ENCODE results near the gene C3orf18.

C3orf18 gene

GRCh38 chr3:50580683-50581458, 13.3 kb upstream of the C3orf18 start:
- no peak for DNase-seq (ENCODE audit: low spot score)

GRCh38 chr3:50577348-50577747, 9.8 kb upstream of the C3orf18 start:
- DNase-seq (ENCODE audit: low spot score) = no peak

- no peak for DNase-seq (ENCODE audit: low spot score)
These were observed 7.8 kb upstream of the C3orf18 start for GRCh38 chr3:50575372-50575771.

GRCh38 chr3:50574444-50574831, 6.9 kb upstream of the C3orf18 start:
- DNase-seq (ENCODE audit: low spot score) = no peak

GRCh38 chr3:50573566-50574443, 6.3 kb upstream of the C3orf18 start:
- no peak for DNase-seq (ENCODE audit: low spot score)

- no peak for DNase-seq (ENCODE audit: low spot score)
These were observed 5.3 kb upstream of the C3orf18 start for GRCh38 chr3:50572801-50573371.

GRCh38 chr3:50572158-50572557, 4.6 kb upstream of the C3orf18 start:
- peak; percentile 76 for DNase-seq (ENCODE audit: low spot score)

- DNase-seq (ENCODE audit: low spot score) = no peak
These were observed 3.9 kb upstream of the C3orf18 start for GRCh38 chr3:50571486-50571885.

- no peak for DNase-seq (ENCODE audit: low spot score)
These were observed 3.1 kb upstream of the C3orf18 start for GRCh38 chr3:50570508-50571279.

- DNase-seq (ENCODE audit: low spot score) = peak; percentile 97
These were observed 1.6 kb upstream of the C3orf18 start, which contains the start of gene HEMK1 for GRCh38 chr3:50568947-50569749. Gene HEMK1, plus strand, starts transcription at chr3:50569522. Its CDS starts 1,583 bp downstream, at chr3:50571105.

GRCh38 chr3:50567011-50567385, 549 bp downstream of the C3orf18 start:
- DNase-seq (ENCODE audit: low spot score) = no peak

GRCh38 chr3:50564321-50564720, 3.2 kb downstream of the C3orf18 start:
- no peak for DNase-seq (ENCODE audit: low spot score)

GRCh38 chr3:50563867-50564266, 3.7 kb downstream of the C3orf18 start:
- no peak for DNase-seq (ENCODE audit: low spot score)

- no peak for DNase-seq (ENCODE audit: low spot score)
These were observed 4.7 kb downstream of the C3orf18 start for GRCh38 chr3:50562861-50563260.

GRCh38 chr3:50559702-50560101, 7.8 kb downstream of the C3orf18 start:
- no peak for DNase-seq (ENCODE audit: low spot score)

GRCh38 chr3:50557915-50558314, 9.6 kb downstream of the C3orf18 start:
- DNase-seq (ENCODE audit: low spot score) = no peak

GRCh38 chr3:50557106-50557505, 10.4 kb downstream of the C3orf18 start:
- DNase-seq (ENCODE audit: low spot score) = no peak

GRCh38 chr3:50554553-50554952, 13.0 kb downstream of the C3orf18 start:
- no peak for DNase-seq (ENCODE audit: low spot score)

- DNase-seq (ENCODE audit: low spot score) = no peak
These were observed 14.9 kb downstream of the C3orf18 start for GRCh38 chr3:50552598-50552997.

GRCh38 chr3:50551681-50552435, 15.7 kb downstream of the C3orf18 start:
- no peak for DNase-seq (ENCODE audit: low spot score)
